Upper lobe of right lung (tissue), 1 donor: ENCODE measurements around the gene RADIL. TPM values are rescaled to one million over a fixed set of nuclear protein-coding genes. Genes with fewer than 3 reads are reported as not detected.

ENCODE experiments used
- ATAC-seq: fragments of 200-7000 bp; cut with Tn5 transposase; one replicate; pipeline ENCODE4 v1.9.1; 2020; ENCODE audit warnings: mild to moderate bottlenecking, moderate library complexity
- DNase-seq: peaks from one replicate; pipeline ENCODE4 v3.0.0-alpha.2; 2020
- H3K27ac ChIP-seq: fragments of 200-600 bp; one replicate; pipeline ENCODE4 v1.8.0; 2022
- H3K27me3 ChIP-seq: fragments of 200-600 bp; one replicate; pipeline ENCODE4 v1.8.0; 2022; ENCODE audit warnings: mild to moderate bottlenecking
- H3K36me3 ChIP-seq: fragments of 200-600 bp; one replicate; pipeline ENCODE4 v1.8.0; 2022
- H3K4me1 ChIP-seq: fragments of 200-600 bp; one replicate; pipeline ENCODE4 v1.8.0; 2022
- H3K4me3 ChIP-seq: fragments of 200-600 bp; one replicate; pipeline ENCODE4 v1.8.0; 2022; ENCODE audit warnings: mild to moderate bottlenecking
- H3K9me3 ChIP-seq: fragments of 200-600 bp; one replicate; pipeline ENCODE4 v1.8.0; 2022
- intact Hi-C: fragments of 100-400 bp; cut with DNase I; formaldehyde crosslinking; loops from one replicate; pipeline ENCODE4 v1.11.0; 2022
- total RNA-seq: library from RNA; stranded (reverse); fragmentation: NEBNext Ultra II Directional; extraction: Animal tissue kit (Norgen Biotek cat#: 25700); gene quantifications from one replicate; pipeline ENCODE4 v1.2.1, GENCODE V29; 2021
- TF ChIP-seq, protein P1 (sequence below): fragments of 200-600 bp; IDR thresholded peaks from one replicate; pipeline ENCODE4 v1.8.0; 2022; ENCODE audit warnings: antibody characterized with exemption
- donor health status: DM: no; HTN: yes; CAD: no; lungs with severe emphysema.

Gene RADIL
- total RNA-seq, 1 donor from 2014 or later = 7.3 TPM

DNA sequence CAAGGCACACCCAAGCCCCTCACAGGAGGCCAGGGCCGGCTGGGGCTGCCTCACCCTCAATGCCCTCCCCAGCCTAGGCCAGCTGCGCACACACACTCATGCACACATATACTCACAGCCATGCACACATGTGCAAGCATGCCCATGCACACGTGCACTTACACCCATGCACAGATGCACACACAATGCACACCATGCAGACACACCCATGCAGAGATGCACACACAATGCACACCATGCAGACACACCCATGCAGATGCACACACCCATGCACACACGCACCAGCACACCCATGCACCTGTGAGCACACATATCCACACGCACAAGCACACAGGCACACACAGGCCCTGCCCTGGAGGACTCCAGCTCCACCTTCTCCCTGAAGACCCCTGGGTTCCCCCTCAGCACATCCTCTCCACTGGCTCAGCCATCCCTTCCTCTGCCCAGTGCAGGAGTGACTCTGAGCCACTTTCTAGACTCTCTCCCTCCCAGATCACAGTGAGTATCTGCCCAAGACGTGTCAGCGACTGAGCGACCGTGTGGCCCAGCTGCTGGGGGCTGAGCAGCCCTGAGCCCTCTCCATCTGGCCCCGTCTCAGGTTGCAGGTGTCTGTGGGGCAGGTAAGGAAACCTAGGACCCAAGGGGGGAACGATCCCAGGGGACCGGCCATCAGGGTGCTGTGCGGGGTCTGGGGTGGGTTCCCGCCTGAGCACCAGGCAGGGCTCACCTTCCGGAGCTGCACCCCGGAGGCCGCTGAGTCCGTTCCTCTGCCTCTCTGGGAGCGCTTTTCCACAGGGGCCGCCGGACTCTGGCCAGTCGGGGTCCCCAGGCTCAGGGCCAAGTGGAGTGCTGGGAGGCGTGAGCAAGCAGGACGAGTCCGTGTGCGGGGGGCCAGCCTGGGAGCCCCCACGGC is 82.3 kb downstream of the RADIL start:
- no peak for ATAC-seq
- no peak for DNase-seq
- intact Hi-C loops = no loop called here

DNA sequence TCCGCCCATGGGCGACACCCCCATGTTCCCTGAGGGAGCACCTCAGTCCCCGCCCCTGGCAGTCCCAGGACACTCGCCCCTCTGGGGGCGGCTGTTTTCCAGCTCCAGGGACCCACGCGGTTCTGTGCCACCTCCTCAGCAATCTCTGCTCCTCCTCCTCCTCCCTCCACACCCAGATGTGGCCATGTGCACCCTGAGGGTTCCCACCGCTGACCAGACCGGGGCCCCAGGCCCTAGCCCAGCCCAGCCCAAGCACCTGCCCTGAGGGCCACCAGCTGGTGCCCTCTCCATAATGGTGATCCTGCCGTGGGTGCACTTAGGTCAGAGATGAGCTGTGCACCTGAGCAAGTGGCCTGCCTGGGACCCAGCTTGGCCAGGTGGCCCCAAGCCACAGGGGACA is 83.0 kb downstream of the RADIL start:
- no peaks in the 10 kb centered on the region for H3K36me3 ChIP-seq
- H3K27ac ChIP-seq = no peak overlapping the region
- no peaks in the 10 kb centered on the region for H3K4me1 ChIP-seq
- TF ChIP-seq, protein P1, sequence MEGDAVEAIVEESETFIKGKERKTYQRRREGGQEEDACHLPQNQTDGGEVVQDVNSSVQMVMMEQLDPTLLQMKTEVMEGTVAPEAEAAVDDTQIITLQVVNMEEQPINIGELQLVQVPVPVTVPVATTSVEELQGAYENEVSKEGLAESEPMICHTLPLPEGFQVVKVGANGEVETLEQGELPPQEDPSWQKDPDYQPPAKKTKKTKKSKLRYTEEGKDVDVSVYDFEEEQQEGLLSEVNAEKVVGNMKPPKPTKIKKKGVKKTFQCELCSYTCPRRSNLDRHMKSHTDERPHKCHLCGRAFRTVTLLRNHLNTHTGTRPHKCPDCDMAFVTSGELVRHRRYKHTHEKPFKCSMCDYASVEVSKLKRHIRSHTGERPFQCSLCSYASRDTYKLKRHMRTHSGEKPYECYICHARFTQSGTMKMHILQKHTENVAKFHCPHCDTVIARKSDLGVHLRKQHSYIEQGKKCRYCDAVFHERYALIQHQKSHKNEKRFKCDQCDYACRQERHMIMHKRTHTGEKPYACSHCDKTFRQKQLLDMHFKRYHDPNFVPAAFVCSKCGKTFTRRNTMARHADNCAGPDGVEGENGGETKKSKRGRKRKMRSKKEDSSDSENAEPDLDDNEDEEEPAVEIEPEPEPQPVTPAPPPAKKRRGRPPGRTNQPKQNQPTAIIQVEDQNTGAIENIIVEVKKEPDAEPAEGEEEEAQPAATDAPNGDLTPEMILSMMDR = no peak
- intact Hi-C loops = no loop called here
- DNase-seq (no peak), ATAC-seq (no peak)
- H3K27me3 ChIP-seq = no peaks in the 10 kb centered on the region
- no peaks in the 10 kb centered on the region for H3K9me3 ChIP-seq
- no peak overlapping the region for H3K4me3 ChIP-seq

More for the DNA sequence above, 82.3 kb downstream of the RADIL start:
- Histone ChIP-seq H3K9me3 (no peaks in the 10 kb centered on the region), H3K4me3 (no peak overlapping the region), H3K4me1 (no peaks in the 10 kb centered on the region), H3K27ac (no peak overlapping the region), H3K36me3 (no peaks in the 10 kb centered on the region), H3K27me3 (no peaks in the 10 kb centered on the region)
- TF ChIP-seq, protein P1 = no peak

DNA sequence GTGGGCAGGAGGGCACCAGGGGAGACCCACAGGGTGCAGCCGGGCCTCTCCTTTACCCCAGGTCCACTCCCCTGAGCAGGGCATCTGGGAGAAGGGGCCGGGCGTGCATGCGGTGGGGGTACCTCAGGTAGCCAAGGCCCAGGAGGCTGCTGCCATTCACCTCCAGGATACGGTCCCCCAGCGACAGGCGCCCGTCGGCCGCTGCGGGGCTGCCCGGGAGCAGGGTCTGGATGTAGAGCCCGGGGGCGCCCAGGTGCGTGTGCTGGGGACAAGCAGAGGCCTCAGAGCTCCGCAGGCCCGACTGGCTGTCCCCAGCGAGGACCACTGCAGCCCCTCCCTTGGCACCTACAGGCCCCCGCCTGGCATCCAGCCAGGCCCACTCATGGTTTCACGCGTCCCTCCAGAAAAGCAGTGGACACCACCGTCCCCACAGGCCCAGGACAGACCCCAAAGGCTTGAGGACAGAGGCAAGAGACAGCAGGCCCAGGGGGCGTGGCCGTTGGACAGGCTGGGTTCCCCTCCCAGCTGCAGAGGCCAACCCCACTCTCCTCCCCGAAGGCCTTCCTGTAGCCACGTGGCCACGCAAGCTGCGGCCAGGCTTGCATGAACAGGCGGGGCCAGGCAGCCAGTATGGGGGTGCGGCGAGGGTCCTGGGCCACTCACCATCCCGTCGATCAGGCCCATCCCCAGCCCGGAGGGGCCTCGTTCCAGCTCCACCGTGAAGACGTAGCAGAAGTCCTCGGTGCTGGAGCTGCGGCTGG is 83.8 kb downstream of the RADIL start:
- TF ChIP-seq, protein P1 = no peak
- intact Hi-C loops = loop anchor here (5.0 kb wide), 1 partner anchor 283 kb away; no protein-coding TSS in a partner anchor
- no peaks in the 10 kb centered on the region for H3K4me1 ChIP-seq
- DNase-seq (no peak), ATAC-seq (no peak)
- H3K27ac ChIP-seq = no peak overlapping the region
- H3K4me3 ChIP-seq = no peak overlapping the region
- no peaks in the 10 kb centered on the region for H3K27me3 ChIP-seq
- H3K36me3 ChIP-seq = no peaks in the 10 kb centered on the region
- H3K9me3 ChIP-seq = no peaks in the 10 kb centered on the region

DNA sequence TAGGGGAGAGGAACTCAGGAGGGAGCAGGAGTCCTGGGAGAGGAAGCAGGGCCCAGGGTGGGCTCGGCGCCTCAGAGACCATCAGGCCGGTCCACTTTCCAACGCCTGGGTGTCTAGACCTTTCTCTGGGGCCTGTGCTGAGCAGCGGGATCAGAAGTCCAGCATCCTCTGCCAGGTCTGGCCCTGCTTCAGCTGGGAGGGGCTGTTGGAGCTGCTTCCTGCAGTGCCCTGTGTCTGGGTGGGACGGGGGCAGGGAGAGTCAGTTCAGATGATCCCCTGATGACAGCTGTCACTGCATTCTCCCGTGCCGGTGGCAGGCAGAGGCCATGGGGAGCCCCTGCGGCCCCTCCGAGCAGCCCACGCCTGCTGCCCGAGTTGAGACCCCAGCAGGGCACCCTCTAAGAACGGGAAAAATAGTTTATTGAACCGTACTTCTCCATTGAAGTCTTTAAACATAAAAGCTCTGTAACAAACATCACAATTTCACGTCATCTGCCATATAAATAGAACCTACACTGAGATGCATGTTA is 84.7 kb downstream of the RADIL start:
- DNase-seq (no peak), ATAC-seq (no peak)
- no peaks in the 10 kb centered on the region for H3K27me3 ChIP-seq
- no peaks in the 10 kb centered on the region for H3K9me3 ChIP-seq
- no peaks in the 10 kb centered on the region for H3K4me1 ChIP-seq
- H3K36me3 ChIP-seq = no peaks in the 10 kb centered on the region
- no peak overlapping the region for H3K27ac ChIP-seq
- TF ChIP-seq, protein P1 = no peak
- intact Hi-C loops = loop anchor here (5.0 kb wide), 1 partner anchor 284 kb away; no protein-coding TSS in a partner anchor
- no peak overlapping the region for H3K4me3 ChIP-seq

DNA sequence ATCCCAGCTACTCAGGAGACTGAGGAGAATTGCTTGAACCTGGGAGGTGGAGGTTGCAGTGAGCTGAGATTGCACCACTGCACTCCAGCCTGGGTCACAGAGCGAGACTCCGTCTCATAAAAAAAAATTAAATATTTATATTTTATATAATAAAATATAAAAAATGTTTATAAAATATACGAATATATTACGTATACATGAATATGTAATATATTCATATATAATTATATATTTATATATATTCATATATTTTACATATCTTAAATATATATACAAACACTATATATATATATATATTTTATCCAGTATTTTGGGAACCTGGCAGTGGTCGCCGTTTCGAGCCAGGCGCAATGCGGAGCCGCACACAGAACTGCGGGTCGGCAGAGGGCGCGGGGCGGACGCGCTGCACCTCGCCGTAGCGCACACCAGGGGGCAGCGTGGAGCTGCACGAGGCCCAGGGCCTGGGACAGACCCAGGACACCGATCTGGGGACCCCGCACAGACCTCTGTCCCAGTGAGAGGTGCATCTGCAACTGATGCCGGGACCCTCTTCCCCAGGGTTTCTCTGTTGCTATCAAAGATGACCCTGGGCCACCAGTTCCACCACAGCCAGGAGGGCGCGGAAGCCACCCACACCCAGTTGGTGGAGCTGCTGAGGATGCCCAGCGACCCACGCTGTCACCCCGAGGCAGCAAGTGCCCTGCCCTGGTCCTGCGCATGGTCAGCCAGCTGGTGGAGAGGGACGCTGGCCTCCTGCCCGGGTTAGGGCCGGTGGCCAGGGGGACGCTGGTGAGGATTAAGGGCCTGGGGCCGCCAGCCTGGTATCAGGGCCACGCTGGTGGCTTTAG is 85.4 kb downstream of the RADIL start:
- intact Hi-C loops = loop anchor here (5.0 kb wide), 1 partner anchor 284 kb away; no protein-coding TSS in a partner anchor
- no peaks in the 10 kb centered on the region for H3K4me1 ChIP-seq
- no peak overlapping the region for H3K4me3 ChIP-seq
- H3K27me3 ChIP-seq = no peaks in the 10 kb centered on the region
- TF ChIP-seq, protein P1 = peak; percentile 87
- H3K9me3 ChIP-seq = no peaks in the 10 kb centered on the region
- H3K27ac ChIP-seq = no peak overlapping the region
- no peaks in the 10 kb centered on the region for H3K36me3 ChIP-seq
- no peak for DNase-seq
- peak; percentile 87 for ATAC-seq
